ENCODE data around the gene PURB. TPM values are rescaled to one million over a fixed set of nuclear protein-coding genes. Genes with fewer than 3 reads are reported as not detected.
"Not testable (repeated sequence)": the region's sequence is repeated elsewhere in the genome, so short reads cannot be mapped to it uniquely, and the experiment has no call there.

PURB gene
- total RNA-seq, 1 experiment from 2014 or later, result 8.9 TPM

DNA sequence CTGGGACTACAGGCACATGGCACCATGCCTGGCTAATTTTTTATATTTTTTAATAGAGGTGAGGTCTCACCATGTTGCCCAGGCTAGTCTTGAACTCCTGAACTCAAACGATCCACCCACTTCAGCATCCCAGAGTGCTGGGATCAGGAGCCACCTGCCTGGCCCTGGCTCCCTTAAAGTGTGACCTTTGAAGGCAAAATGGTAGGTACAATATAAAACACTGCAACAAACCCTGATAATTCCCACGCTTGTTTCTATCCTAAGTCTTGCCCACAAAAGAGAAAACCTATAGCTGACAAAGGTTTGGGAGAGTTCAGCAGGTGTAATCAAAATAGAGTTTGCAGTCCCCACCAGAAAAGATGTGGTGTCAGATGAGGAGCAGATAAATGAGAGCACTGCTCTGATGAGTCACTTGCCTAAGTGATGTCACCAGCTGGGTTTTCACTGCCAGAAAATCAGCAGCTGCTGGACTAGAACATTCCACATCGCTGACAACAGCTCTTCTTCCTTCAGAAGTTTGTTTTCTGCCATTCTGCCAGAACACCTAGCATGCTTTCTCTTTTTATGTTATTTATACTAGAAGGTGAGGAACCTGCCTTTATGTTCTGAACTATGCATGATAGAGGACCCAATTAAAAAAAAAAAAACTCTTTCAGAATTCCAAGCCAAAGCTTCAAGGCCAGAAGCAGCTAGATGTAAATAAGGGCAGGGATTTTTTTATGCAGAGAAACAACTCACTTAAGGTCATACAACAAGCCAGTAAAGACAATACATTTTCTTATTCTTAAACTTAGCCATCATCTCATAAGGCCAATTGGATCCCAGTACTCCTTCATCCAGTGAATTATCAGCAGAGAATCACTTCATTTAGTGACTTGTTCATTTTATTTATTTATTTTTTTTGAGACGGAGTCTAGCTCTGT lies 18.0 kb downstream of the PURB start:
- ChIA-PET POLR2A (ENCODE audit: unreplicated experiment) (interaction anchor here (0.6 to 0.7 kb wide), 3 partner anchors 14 to 96 kb away, joined by 4 to 8 read pairs (median 4); partner anchors contain the start of gene PURB), CTCF (interaction anchor here (0.6 kb wide), 1 partner anchor 132 kb away, joined by 4 read pairs; no protein-coding TSS in a partner anchor)
- no peaks in the 10 kb centered on the region for H3K36me3 ChIP-seq (ENCODE audit: low read depth, low read length)
- no peaks in the 10 kb centered on the region for H3K27me3 ChIP-seq (ENCODE audit: low read length)
- ATAC-seq (peak; percentile 99), DNase-seq (peak; percentile 77)
- H2AFZ ChIP-seq (ENCODE audit: low read length), result no peak overlapping the region
- H3K9me3 ChIP-seq (ENCODE audit: low read length), result no peaks in the 10 kb centered on the region
- H3K9ac ChIP-seq (ENCODE audit: low read length), result no peak overlapping the region
- TF ChIP-seq, protein P1, sequence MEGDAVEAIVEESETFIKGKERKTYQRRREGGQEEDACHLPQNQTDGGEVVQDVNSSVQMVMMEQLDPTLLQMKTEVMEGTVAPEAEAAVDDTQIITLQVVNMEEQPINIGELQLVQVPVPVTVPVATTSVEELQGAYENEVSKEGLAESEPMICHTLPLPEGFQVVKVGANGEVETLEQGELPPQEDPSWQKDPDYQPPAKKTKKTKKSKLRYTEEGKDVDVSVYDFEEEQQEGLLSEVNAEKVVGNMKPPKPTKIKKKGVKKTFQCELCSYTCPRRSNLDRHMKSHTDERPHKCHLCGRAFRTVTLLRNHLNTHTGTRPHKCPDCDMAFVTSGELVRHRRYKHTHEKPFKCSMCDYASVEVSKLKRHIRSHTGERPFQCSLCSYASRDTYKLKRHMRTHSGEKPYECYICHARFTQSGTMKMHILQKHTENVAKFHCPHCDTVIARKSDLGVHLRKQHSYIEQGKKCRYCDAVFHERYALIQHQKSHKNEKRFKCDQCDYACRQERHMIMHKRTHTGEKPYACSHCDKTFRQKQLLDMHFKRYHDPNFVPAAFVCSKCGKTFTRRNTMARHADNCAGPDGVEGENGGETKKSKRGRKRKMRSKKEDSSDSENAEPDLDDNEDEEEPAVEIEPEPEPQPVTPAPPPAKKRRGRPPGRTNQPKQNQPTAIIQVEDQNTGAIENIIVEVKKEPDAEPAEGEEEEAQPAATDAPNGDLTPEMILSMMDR (conservative IDR thresholded peaks at IDR 0.05; ENCODE audit: low read depth, low read length), result no peak
- TF ChIP-seq EZH2phosphoT487 (IDR thresholded peaks at IDR 0.05; ENCODE audit: borderline replicate concordance, low read length), result no peak
- TF ChIP-seq EZH2 (IDR thresholded peaks at IDR 0.05; ENCODE audit: low read length, unreplicated experiment), result no peak
- H3K27ac ChIP-seq (ENCODE audit: low read length), result no peak overlapping the region
- peaks cover 8% of the 10 kb centered on the region for H3K4me1 ChIP-seq (ENCODE audit: insufficient read depth, low read length)
- no peaks in the 10 kb centered on the region for H3F3A ChIP-seq (ENCODE audit: low read length, unreplicated experiment)
- H3K9me2 ChIP-seq (replicated peaks; ENCODE audit: low read length), result no peaks in the 10 kb centered on the region
- intact Hi-C loops (cut with micrococcal nuclease), result no loop called here
- 0 out of 2 replicates have a peak overlapping the region, but pooled peaks have one; percentile 20 for H3K4me2 ChIP-seq (ENCODE audit: low read length)
- no peaks in the 10 kb centered on the region for H3K79me2 ChIP-seq (ENCODE audit: low read length)
- BruUV-seq (replicated peaks), result no TSS peak
- no peak overlapping the region for H3K4me3 ChIP-seq (ENCODE audit: low read length)
- H4K20me1 ChIP-seq (ENCODE audit: low read length), result no peaks in the 10 kb centered on the region

DNA sequence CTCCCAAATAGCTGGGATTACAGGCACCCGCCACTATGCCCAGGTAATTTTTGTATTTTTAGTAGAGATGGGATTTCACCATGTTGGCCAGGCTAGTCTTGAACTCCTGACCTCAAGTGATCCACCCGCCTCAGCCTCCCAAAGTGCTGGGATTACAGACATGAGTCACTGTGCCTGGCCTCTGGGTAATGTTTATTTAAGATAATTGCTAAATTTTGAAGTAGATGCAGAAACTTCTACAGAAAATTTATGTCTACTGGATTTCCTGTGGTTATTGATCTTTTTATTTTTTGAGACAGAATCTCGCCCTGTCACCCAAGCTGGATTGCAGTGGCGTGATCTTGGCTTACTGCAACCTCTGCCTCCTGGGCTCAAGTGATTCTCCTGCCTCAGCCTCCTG lies 23.4 kb downstream of the PURB start:
- H3K4me3 ChIP-seq (ENCODE audit: low read length); H2AFZ ChIP-seq (ENCODE audit: low read length); H3K9me3 ChIP-seq (ENCODE audit: low read length); intact Hi-C loops (cut with micrococcal nuclease); H3K9ac ChIP-seq (ENCODE audit: low read length); CTCF ChIA-PET; H3K27me3 ChIP-seq (ENCODE audit: low read length); POLR2A ChIA-PET (ENCODE audit: unreplicated experiment); H3K4me1 ChIP-seq (ENCODE audit: insufficient read depth, low read length); ATAC-seq; H3K9me2 ChIP-seq (replicated peaks; ENCODE audit: low read length); H3K27ac ChIP-seq (ENCODE audit: low read length); H4K20me1 ChIP-seq (ENCODE audit: low read length); H3K4me2 ChIP-seq (ENCODE audit: low read length); H3F3A ChIP-seq (ENCODE audit: low read length, unreplicated experiment); H3K36me3 ChIP-seq (ENCODE audit: low read depth, low read length); BruUV-seq (replicated peaks); H3K79me2 ChIP-seq (ENCODE audit: low read length); DNase-seq: not testable (repeated sequence)

DNA sequence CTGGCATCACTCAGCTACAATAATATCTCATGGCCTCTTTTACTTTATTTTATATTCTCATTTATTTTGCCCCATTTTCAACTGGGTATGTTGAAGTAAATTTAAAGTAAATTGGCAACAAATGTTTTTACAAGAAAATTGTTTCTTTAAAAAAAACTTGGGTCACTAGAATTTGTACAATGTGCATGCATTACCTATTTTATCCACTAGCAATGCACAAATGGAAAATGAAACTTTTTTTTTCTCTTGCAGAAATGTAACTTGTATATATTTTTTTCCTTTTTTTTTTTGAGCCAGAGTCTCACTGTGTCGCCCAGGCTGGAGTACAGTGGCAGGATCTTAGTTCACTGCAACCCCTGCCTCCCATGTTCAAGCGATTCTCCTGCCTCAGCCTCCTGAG lies 27.2 kb downstream of the PURB start:
- DNase-seq (no peak), ATAC-seq (no peak)
- H2AFZ ChIP-seq (ENCODE audit: low read length), result no peak overlapping the region
- H3K27me3 ChIP-seq (ENCODE audit: low read length), result no peaks in the 10 kb centered on the region
- no peak overlapping the region for H3K4me3 ChIP-seq (ENCODE audit: low read length)
- no peaks in the 10 kb centered on the region for H3F3A ChIP-seq (ENCODE audit: low read length, unreplicated experiment)
- no peaks in the 10 kb centered on the region for H3K79me2 ChIP-seq (ENCODE audit: low read length)
- H3K36me3 ChIP-seq (ENCODE audit: low read depth, low read length), result no peaks in the 10 kb centered on the region
- POLR2A ChIA-PET (ENCODE audit: unreplicated experiment), result interaction anchor here (0.6 kb wide), 1 partner anchor 278 kb away, joined by 7 read pairs; no protein-coding TSS in a partner anchor
- CTCF ChIA-PET, result interaction anchor here (0.6 kb wide), 1 partner anchor 23 kb away, joined by 3 read pairs; no protein-coding TSS in a partner anchor
- H3K27ac ChIP-seq (ENCODE audit: low read length), result no peak overlapping the region
- H3K4me2 ChIP-seq (ENCODE audit: low read length), result no peak overlapping the region
- no peaks in the 10 kb centered on the region for H3K9me2 ChIP-seq (replicated peaks; ENCODE audit: low read length)
- H4K20me1 ChIP-seq (ENCODE audit: low read length), result no peaks in the 10 kb centered on the region
- intact Hi-C loops (cut with micrococcal nuclease), result loop anchor here (5.0 kb wide), 1 partner anchor 139 kb away; no protein-coding TSS in a partner anchor
- no peaks in the 10 kb centered on the region for H3K9me3 ChIP-seq (ENCODE audit: low read length)
- no peak for TF ChIP-seq EZH2 (IDR thresholded peaks at IDR 0.05; ENCODE audit: low read length, unreplicated experiment)
- TF ChIP-seq, protein P1 (conservative IDR thresholded peaks at IDR 0.05; ENCODE audit: low read depth, low read length), result no peak
- TF ChIP-seq EZH2phosphoT487 (IDR thresholded peaks at IDR 0.05; ENCODE audit: borderline replicate concordance, low read length), result no peak
- no peak overlapping the region for H3K9ac ChIP-seq (ENCODE audit: low read length)
- H3K4me1 ChIP-seq (ENCODE audit: insufficient read depth, low read length), result no peaks in the 10 kb centered on the region
- no TSS peak for BruUV-seq (replicated peaks)

Measured in PC-3 (cell line).